ENCODE results near the gene SOX6.
"Not testable (repeated sequence)": the region's sequence is repeated elsewhere in the genome, so short reads cannot be mapped to it uniquely, and the experiment has no call there.

The SOX6 gene

GRCh38 chr11:16095756-16096155 lies 260.6 kb downstream of the SOX6 start:
- DNase-seq (ENCODE audit: low spot score) = no peak

DNA sequence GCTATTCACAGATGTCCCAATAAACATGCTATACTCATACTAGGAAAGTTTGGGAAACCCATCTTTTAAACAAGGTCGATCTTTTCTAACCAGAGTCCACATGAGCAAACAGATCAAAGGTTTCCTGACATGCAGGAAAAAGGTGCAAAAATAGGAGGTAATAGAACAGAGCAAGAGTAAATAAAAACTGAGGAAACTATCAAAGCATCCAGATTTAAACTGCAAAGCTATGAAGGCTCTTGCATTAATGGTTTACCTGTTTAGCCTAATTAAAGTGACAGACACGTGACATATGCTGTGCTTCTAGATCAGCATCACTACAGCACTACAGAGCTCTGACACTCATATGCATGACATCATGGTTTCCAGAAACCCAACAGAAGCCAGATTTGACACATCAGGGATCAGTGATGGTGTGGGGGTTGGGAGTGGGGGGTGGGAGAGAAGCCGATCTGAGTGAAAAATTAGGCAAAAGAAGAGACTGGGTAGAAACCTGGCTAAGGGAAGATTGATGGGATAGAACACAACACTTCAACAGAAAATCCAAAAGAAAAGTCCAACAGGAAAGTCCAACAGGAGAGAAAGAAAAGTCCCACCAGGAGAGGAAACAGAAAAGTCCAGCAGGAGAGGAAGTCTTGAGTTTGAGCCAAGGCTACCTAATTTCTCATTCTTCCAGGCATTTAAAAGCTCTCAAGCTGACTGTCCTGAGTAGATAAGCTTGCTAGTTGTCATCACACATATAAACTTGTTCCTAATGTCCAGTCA lies 262.3 kb downstream of the SOX6 start:
- DNase-seq (ENCODE audit: low spot score) = no peak

- DNase-seq (ENCODE audit: low spot score) = no peak
These were observed 264.5 kb downstream of the SOX6 start for GRCh38 chr11:16091862-16092261.

DNA sequence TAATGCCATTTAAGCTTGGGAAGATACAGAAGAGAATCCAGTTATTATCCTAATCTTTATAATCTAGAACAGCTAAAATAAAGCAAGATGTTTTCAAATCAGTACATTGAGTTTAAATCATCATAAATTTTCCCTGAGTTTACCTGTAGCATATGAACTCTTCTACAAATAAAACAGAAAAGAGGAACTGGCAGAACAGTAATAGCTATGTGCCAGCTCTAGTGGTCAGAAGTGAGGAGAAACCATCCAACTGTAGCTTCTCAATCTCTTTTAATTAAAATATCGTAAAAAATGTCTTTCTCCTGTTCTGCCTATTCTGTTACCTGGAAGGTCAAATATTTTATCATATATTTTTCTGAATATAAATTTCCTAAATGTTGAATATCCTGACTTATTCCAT lies 266.9 kb downstream of the SOX6 start:
- DNase-seq (ENCODE audit: low spot score) = no peak

DNA sequence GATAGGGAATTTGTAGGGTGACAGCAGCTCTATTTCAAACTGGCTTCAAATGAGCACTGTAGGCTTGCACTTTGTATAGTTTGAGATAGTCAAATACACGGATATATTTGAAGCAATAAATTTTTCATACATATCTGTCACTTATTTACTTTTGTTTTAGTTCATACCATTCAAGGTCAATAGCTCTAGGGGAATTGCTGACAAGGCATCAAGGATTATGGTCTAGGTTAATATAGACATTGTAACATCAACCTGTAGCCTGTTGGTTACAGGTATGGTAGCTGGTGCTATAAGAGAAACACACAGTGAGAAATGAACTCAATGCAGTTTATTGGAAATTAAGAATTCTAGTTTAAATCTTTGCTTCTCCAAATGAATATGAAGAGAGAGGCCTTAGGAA lies 267.6 kb downstream of the SOX6 start:
- no peak for DNase-seq (ENCODE audit: low spot score)

GRCh38 chr11:16087886-16088285 lies 268.5 kb downstream of the SOX6 start:
- DNase-seq (ENCODE audit: low spot score) = no peak

GRCh38 chr11:16086229-16086819 lies 270.0 kb downstream of the SOX6 start:
- no peak for DNase-seq (ENCODE audit: low spot score)

- DNase-seq (ENCODE audit: low spot score) = no peak
These were observed 274.0 kb downstream of the SOX6 start for GRCh38 chr11:16082095-16083055.

- no peak for DNase-seq (ENCODE audit: low spot score)
These were observed 274.8 kb downstream of the SOX6 start for GRCh38 chr11:16081382-16082094.

DNA sequence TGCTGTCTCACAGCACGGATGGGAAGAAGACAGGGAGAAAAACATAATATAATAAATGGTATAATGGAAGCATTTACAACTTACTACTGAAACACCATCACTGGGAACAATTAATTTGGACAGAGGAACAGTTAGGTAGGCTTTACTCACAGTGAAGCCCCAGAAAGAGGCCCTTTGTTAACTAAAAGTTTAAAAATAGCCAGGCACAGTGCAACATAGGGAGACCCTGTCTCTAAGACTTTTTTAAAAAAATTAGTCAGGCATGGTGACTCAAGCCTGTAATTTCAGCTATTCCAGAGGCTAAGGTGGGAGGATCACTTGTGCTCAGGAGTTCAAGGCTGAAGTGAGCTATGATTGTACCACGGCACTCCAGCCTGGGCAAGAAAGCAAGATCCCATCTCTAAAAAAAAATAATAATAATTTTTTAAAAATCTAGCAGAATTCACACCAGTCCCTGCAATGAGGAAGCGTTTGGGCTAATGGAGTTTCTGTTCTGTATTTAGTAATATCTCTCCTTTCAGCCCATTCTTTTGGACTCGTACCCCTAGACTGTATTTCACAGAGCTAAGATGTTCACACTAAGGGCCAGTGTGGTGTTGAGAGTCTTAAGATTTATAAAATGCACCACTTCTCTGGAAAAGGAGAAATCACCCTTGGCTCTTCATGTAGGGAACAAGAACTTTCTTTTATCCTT lies 275.5 kb downstream of the SOX6 start:
- DNase-seq (ENCODE audit: low spot score) = no peak

GRCh38 chr11:16078936-16079335 lies 277.4 kb downstream of the SOX6 start:
- DNase-seq (ENCODE audit: low spot score) = no peak

GRCh38 chr11:16070573-16070972 lies 285.8 kb downstream of the SOX6 start:
- DNase-seq (ENCODE audit: low spot score) = no peak

GRCh38 chr11:16067268-16067667 lies 289.1 kb downstream of the SOX6 start:
- DNase-seq (ENCODE audit: low spot score) = not testable (repeated sequence)

GRCh38 chr11:16059332-16059731 lies 297.0 kb downstream of the SOX6 start:
- DNase-seq (ENCODE audit: low spot score) = no peak

GRCh38 chr11:16058671-16059070 lies 297.7 kb downstream of the SOX6 start:
- DNase-seq (ENCODE audit: low spot score) = no peak

- no peak for DNase-seq (ENCODE audit: low spot score)
These were observed 303.6 kb downstream of the SOX6 start for GRCh38 chr11:16052750-16053149.

DNA sequence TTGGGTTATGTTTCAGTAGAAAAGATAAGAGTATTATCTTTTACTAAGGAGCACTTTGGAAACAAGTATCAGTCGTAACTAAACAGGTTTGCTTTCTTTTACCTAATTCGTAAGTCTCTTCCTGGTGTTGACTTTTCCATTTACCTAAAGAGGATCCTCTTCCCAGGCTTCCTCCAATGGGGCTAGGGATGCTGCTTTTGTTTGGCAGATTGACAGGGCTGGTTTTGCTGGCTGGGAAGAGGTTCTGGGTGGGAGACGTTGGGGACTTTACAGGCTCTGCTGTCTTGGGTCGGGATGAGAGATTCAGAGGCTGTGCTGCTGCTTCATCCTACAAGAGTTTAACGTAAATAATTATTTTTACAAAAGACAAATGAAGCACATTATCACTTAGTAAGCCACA lies 306.7 kb downstream of the SOX6 start:
- DNase-seq (ENCODE audit: low spot score) = no peak

- no peak for DNase-seq (ENCODE audit: low spot score)
These were observed 309.3 kb downstream of the SOX6 start for GRCh38 chr11:16047073-16047472.

- no peak for DNase-seq (ENCODE audit: low spot score)
These were observed 312.7 kb downstream of the SOX6 start for GRCh38 chr11:16043617-16044016.

DNA sequence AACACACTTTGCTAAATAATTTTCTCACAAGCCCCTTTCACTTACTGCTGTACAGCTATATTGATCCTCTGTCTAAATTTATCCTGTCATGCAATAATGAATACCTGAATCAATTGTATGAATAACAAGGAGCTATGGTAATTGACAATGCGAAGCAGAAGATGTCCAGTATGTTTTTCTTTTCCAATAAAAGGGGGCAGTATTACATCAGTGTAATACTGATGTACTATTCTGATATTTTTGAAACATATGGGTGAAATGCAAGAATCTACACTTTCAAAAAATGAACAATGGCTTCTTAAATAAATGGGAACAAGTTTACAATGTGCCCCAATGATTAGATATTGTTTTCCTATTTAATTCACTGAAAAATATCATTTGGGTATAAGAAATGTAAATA lies 315.1 kb downstream of the SOX6 start:
- no peak for DNase-seq (ENCODE audit: low spot score)

GRCh38 chr11:16040151-16040550 lies 316.2 kb downstream of the SOX6 start:
- DNase-seq (ENCODE audit: low spot score) = no peak

DNA sequence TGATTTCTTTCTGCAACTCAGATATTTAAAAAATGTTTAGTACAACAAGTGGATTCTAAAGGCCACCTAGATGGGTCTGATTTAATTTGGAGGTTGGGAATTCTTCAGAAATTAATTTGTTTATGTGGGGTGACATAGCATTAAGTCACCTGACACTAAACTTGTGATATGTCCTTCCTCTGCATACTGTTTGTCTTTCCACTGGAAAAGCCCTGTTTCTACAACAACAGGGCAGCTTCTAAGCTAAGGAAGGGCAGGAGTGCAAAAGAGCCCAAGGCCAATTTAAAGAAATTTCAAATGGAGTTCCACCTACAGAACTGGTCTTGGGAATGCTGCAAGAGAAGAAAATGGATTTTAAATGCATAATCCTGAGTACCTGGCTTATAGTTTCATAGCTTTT lies 319.2 kb downstream of the SOX6 start:
- no peak for DNase-seq (ENCODE audit: low spot score)

All from RKO (cell line).